A673 (cell line): ENCODE measurements around the gene PANX2.

Experiments
- EZH2 ChIP-seq: fragments of 200-600 bp; sonication (generic); IDR thresholded peaks from 2 replicates; pipeline ENCODE4 v1.6.1; 2017; ENCODE audit warnings: borderline replicate concordance, low read depth, mild to moderate bottlenecking, mixed read lengths, antibody characterized with exemption, low read length; ENCODE audit not compliant: poor library complexity, severe bottlenecking
- TF ChIP-seq, protein P1 (sequence below): fragments of 300-800, 200-600 bp; sonication (generic); conservative IDR thresholded peaks from 2 replicates; pipeline ENCODE4 v1.5.1; 2017; ENCODE audit warnings: low read depth, mild to moderate bottlenecking, antibody characterized with exemption, low read length, moderate library complexity, mixed read lengths

DNA sequence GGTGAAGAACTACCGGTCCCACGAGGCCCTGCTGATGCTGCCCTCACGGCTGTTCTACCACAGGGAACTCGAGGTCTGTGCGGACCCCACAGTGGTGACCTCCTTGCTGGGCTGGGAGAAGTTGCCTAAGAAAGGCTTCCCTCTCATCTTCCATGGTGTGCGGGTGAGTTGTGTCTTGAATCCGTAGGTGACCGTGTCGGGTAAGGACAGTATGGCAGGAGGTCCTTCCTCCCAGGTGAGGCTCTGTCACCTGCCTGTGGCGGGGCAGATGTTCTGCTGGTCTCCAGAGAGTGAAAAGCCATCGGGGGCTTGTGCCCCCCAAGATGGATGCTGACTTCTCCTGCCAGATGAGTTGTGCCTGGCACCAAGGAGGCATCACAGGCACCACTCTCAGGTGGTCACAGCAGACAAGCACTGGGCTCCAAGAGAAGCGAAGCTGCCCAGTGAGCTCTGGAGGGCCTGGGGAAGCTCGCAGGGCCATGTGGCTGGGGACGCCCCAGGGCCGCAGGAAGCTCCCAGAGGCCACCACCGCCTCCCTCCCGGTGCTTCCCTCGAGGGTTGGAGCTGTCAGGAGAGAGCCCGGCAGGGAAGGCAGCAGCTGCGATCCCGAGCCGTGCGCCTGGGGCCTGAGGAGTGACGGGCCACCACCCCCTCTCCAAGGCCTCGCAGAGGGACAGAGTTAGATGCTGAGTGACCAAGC is 17.3 kb upstream of the PANX2 start:
- TF ChIP-seq, protein P1, sequence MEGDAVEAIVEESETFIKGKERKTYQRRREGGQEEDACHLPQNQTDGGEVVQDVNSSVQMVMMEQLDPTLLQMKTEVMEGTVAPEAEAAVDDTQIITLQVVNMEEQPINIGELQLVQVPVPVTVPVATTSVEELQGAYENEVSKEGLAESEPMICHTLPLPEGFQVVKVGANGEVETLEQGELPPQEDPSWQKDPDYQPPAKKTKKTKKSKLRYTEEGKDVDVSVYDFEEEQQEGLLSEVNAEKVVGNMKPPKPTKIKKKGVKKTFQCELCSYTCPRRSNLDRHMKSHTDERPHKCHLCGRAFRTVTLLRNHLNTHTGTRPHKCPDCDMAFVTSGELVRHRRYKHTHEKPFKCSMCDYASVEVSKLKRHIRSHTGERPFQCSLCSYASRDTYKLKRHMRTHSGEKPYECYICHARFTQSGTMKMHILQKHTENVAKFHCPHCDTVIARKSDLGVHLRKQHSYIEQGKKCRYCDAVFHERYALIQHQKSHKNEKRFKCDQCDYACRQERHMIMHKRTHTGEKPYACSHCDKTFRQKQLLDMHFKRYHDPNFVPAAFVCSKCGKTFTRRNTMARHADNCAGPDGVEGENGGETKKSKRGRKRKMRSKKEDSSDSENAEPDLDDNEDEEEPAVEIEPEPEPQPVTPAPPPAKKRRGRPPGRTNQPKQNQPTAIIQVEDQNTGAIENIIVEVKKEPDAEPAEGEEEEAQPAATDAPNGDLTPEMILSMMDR, result no peak
- TF ChIP-seq EZH2, result no peak
